NB4 (cell line): ENCODE measurements around the gene NEIL3.

Experiments used
- CTCF ChIP-seq: IDR thresholded peaks from one replicate; pipeline ENCODE4 v1.5.1; 2012; ENCODE audit warnings: low read depth, low read length
- TF ChIP-seq, protein P1 (sequence below): IDR thresholded peaks from 2 replicates; pipeline ENCODE4 v1.6.1; 2011; ENCODE audit warnings: low read depth, low read length

DNA sequence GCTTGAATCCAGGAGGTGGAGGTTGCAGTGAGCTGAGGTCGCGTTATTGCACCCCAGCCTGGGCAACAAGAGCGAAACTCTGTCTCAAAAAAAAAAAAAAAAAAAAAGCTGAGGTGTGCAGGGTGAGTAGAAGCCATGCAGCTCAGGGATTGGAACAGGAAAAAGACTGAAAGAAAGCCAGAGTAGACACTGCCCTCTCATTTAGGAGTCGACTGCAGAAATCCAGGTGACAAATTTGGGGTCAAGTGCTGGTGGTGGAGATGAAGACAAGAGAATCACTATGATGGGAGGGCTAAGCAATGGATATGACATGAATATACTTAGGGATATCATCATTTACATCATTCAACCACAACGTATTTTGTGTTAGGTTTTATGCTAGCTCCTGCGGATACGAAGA, 1.9 kb downstream of the NEIL3 start:
- no peak for TF ChIP-seq CTCF
- TF ChIP-seq, protein P1, sequence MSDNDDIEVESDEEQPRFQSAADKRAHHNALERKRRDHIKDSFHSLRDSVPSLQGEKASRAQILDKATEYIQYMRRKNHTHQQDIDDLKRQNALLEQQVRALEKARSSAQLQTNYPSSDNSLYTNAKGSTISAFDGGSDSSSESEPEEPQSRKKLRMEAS = no peak
